K562 (cell line): ENCODE measurements around the gene SDK1.

Experiments
- GABPA ChIP-seq: fragments of 200-800 bp; sonication (Bioruptor generic); conservative IDR thresholded peaks from 2 replicates; pipeline ENCODE4 v1.6.1; 2016; ENCODE audit warnings: low read depth, missing genetic modification characterization, missing compliant biosample characterization
- NRF1 ChIP-seq, 2 experiments: fragments of 450-650 bp; IDR thresholded peaks in 1 of 2; conservative IDR thresholded peaks in 1 of 2; 2 replicates each; pipeline ENCODE4 v1.6.1; 2014; ENCODE audit warnings: mild to moderate bottlenecking in 2 of 2
- POLR2A ChIP-seq: fragments of 450-650 bp; conservative IDR thresholded peaks from 2 replicates; pipeline ENCODE4 v1.6.1; 2016
- TGIF2 ChIP-seq: sonication (generic); formaldehyde crosslinking; IDR thresholded peaks from 2 replicates; pipeline ENCODE4 v1.8.1; 2022; ENCODE audit warnings: mild to moderate bottlenecking, missing genetic modification reagents, moderate library complexity
- ZNF217 ChIP-seq: sonication (generic); formaldehyde crosslinking; IDR thresholded peaks from 2 replicates; pipeline ENCODE4 v1.8.0; 2022; ENCODE audit warnings: mild to moderate bottlenecking, missing genetic modification reagents
- ZNF232 ChIP-seq: sonication (generic); formaldehyde crosslinking; IDR thresholded peaks from 2 replicates; pipeline ENCODE4 v1.8.0; 2022; ENCODE audit warnings: mild to moderate bottlenecking, missing genetic modification reagents
- TF ChIP-seq, protein P1 (sequence below): sonication (generic); formaldehyde crosslinking; IDR thresholded peaks from 2 replicates; pipeline ENCODE4 v1.8.1; 2022; ENCODE audit warnings: missing genetic modification reagents
- TF ChIP-seq, protein P2 (sequence below): sonication (generic); formaldehyde crosslinking; IDR thresholded peaks from 2 replicates; pipeline ENCODE4 v1.8.1; 2023; ENCODE audit warnings: mild to moderate bottlenecking, missing genetic modification reagents
- TF ChIP-seq, protein P3 (sequence below): fragments of 250-450 bp; sonication (Bioruptor Pico); IDR thresholded peaks from 2 replicates; pipeline ENCODE4 v1.5.0; 2020; ENCODE audit warnings: mild to moderate bottlenecking, borderline replicate concordance

DNA sequence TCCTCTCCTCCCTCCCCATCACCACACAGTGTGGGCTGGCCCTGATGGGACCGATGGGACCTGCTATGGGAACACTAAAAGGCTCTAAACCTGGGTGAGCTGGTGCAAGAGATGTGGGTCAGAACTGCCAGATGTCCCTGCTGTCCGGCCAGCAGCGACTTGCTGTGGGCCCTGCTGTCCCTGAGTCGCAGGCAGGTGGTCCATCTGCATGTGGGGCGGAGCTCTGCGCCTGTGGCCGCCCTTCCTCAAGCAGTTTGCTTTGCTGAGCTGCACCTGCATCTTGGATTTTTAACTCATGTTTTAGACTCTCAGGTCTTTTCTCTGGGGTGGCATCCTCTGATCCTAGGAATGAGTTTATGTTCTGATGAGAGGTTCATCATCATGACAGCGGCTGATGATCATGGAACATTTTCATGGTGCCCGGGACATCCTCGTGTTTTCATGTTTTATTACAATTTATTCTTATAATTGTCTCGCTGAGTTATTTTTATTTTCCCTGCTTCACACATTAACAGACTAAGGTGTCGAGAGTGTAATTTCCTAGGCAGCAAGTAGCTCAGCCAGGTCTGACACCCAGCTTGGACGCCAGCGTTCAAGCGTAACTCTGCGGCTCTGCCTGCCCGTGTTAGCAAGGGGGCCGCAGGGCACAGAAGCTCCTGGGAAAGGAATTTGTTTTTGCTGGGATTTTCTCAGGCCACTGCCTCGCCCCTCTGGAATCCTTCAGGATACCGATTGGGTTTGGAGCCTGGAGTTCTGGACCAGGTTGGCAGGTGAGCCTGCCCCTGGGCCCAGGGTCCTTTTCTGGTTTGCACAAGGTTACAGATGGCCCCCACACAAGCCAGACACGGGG, 765.8 kb downstream of the SDK1 start:
- no peak for TF ChIP-seq TGIF2 (CRISPR knock-in tag)
- TF ChIP-seq, protein P1, sequence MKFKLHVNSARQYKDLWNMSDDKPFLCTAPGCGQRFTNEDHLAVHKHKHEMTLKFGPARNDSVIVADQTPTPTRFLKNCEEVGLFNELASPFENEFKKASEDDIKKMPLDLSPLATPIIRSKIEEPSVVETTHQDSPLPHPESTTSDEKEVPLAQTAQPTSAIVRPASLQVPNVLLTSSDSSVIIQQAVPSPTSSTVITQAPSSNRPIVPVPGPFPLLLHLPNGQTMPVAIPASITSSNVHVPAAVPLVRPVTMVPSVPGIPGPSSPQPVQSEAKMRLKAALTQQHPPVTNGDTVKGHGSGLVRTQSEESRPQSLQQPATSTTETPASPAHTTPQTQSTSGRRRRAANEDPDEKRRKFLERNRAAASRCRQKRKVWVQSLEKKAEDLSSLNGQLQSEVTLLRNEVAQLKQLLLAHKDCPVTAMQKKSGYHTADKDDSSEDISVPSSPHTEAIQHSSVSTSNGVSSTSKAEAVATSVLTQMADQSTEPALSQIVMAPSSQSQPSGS (CRISPR knock-in tag) = no peak
- TF ChIP-seq NRF1 (conservative IDR thresholded peaks at IDR 0.05 in 1 of 2, IDR thresholded peaks at IDR 0.05 in 1 of 2) = no peak
- TF ChIP-seq ZNF232 (CRISPR knock-in tag) = no peak
- no peak for TF ChIP-seq GABPA (tag)
- TF ChIP-seq POLR2A = no peak
- no peak for TF ChIP-seq ZNF217
- TF ChIP-seq, protein P2, sequence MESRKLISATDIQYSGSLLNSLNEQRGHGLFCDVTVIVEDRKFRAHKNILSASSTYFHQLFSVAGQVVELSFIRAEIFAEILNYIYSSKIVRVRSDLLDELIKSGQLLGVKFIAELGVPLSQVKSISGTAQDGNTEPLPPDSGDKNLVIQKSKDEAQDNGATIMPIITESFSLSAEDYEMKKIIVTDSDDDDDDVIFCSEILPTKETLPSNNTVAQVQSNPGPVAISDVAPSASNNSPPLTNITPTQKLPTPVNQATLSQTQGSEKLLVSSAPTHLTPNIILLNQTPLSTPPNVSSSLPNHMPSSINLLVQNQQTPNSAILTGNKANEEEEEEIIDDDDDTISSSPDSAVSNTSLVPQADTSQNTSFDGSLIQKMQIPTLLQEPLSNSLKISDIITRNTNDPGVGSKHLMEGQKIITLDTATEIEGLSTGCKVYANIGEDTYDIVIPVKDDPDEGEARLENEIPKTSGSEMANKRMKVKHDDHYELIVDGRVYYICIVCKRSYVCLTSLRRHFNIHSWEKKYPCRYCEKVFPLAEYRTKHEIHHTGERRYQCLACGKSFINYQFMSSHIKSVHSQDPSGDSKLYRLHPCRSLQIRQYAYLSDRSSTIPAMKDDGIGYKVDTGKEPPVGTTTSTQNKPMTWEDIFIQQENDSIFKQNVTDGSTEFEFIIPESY (CRISPR knock-in tag) = no peak
- TF ChIP-seq, protein P3, sequence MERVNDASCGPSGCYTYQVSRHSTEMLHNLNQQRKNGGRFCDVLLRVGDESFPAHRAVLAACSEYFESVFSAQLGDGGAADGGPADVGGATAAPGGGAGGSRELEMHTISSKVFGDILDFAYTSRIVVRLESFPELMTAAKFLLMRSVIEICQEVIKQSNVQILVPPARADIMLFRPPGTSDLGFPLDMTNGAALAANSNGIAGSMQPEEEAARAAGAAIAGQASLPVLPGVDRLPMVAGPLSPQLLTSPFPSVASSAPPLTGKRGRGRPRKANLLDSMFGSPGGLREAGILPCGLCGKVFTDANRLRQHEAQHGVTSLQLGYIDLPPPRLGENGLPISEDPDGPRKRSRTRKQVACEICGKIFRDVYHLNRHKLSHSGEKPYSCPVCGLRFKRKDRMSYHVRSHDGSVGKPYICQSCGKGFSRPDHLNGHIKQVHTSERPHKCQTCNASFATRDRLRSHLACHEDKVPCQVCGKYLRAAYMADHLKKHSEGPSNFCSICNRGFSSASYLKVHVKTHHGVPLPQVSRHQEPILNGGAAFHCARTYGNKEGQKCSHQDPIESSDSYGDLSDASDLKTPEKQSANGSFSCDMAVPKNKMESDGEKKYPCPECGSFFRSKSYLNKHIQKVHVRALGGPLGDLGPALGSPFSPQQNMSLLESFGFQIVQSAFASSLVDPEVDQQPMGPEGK (CRISPR knock-in tag) = no peak
